SH-SY5Y (cell line): Measurements from ENCODE around the gene SDHC.

Source experiments
- GATA2 ChIP-seq: IDR thresholded peaks from 2 replicates; pipeline ENCODE4 v1.6.1; 2011; ENCODE audit warnings: mild to moderate bottlenecking, low read depth, low read length
- GATA3 ChIP-seq: IDR thresholded peaks from 2 replicates; pipeline ENCODE4 v1.6.1; 2011; ENCODE audit warnings: low read depth, mild to moderate bottlenecking, low read length, moderate library complexity

DNA sequence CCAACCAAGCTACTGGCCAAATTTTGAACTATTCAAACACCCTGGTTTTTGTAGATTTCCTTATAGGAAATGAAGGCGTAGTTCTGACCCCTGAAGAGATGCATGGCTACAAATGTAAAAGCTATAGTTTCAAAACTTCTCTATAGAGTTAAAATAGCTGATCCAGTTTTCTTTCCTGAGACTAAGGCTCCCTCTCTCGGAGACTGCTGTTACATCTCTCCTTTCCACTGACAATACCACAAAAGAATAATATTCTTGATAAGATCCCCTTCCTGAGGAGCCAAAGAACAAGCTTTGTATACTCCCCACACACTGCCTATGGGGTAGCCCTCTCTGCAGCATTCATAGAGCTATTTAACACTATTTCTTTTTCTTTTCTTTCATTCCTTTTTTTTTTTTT lies 60.2 kb downstream of the SDHC start:
- TF ChIP-seq GATA3: no peak
- no peak for TF ChIP-seq GATA2
